Measurements from ENCODE around the gene MASTL. TPM values are rescaled to one million over a fixed set of nuclear protein-coding genes. Genes with fewer than 3 reads are reported as not detected.
A peak's percentile ranks its signal among the peaks of the same experiment; 100 is the strongest.

The MASTL gene
- total and polyA plus RNA-seq, 2 donors (not counting 1 experiment from before 2014, with no cell fraction given), result 5.9 to 9.2 TPM

- H3K27me3 ChIP-seq (ENCODE audit: control insufficient read depth, insufficient read depth, low read length), result no peaks in the 10 kb centered on the region
- peak overlapping the region; percentile 17 for H3K4me2 ChIP-seq (ENCODE audit: extremely low read depth, insufficient read depth, low read length)
- H3K79me2 ChIP-seq (ENCODE audit: control insufficient read depth, insufficient read depth, low read length), result peaks cover 38% of the 10 kb centered on the region
- H3K4me3 ChIP-seq (replicated peaks in 1 of 4; ENCODE audit: control extremely low read depth in 1 of 4, insufficient read depth in 1 of 4, low read depth in 3 of 4, low read length in 4 of 4), result peak overlapping the region in 2 of 4 experiments; percentile 12 to 35
- no peaks in the 10 kb centered on the region for H3K4me1 ChIP-seq (ENCODE audit: control insufficient read depth, extremely low read depth, insufficient read depth, low read length)
- TF ChIP-seq CTCF (conservative IDR thresholded peaks at IDR 0.05 in 1 of 2, IDR thresholded peaks at IDR 0.05 in 1 of 2; ENCODE audit: low read depth in 1 of 2, low read length in 2 of 2) (no peak), EZH2 (IDR thresholded peaks at IDR 0.05; ENCODE audit: low read length, missing control alignments) (no peak)
- H3K9ac ChIP-seq (ENCODE audit: insufficient read depth, low read length), result no peak overlapping the region
- peak in 1 of 2 donors; percentile 7 for DNase-seq (ENCODE audit: low read depth in 2 of 2)
- H4K20me1 ChIP-seq (ENCODE audit: control insufficient read depth, extremely low read depth, insufficient read depth, low read length), result no peaks in the 10 kb centered on the region
- H3K27ac ChIP-seq (ENCODE audit: insufficient read depth, low read length), result no peak overlapping the region
- H3K36me3 ChIP-seq (ENCODE audit: control insufficient read depth, insufficient read depth, low read length), result no peaks in the 10 kb centered on the region
- no peaks in the 10 kb centered on the region for H3K9me3 ChIP-seq (ENCODE audit: control insufficient read depth, insufficient read depth, low read depth, low read length)
- H2AFZ ChIP-seq (ENCODE audit: low read length), result no peak overlapping the region
Measured at GRCh38 chr10:27157150-27157549, 2.0 kb downstream of the MASTL start.

GRCh38 chr10:27158421-27158820 is 3.3 kb downstream of the MASTL start:
- Histone ChIP-seq H3K36me3 (ENCODE audit: control insufficient read depth, insufficient read depth, low read length) (no peaks in the 10 kb centered on the region), H3K27ac (ENCODE audit: insufficient read depth, low read length) (no peak overlapping the region), H3K27me3 (ENCODE audit: control insufficient read depth, insufficient read depth, low read length) (no peaks in the 10 kb centered on the region), H3K4me2 (ENCODE audit: extremely low read depth, insufficient read depth, low read length) (no peak overlapping the region), H3K9me3 (ENCODE audit: control insufficient read depth, insufficient read depth, low read depth, low read length) (no peaks in the 10 kb centered on the region), H3K9ac (ENCODE audit: insufficient read depth, low read length) (no peak overlapping the region), H3K79me2 (ENCODE audit: control insufficient read depth, insufficient read depth, low read length) (peaks cover 25% of the 10 kb centered on the region), H4K20me1 (ENCODE audit: control insufficient read depth, extremely low read depth, insufficient read depth, low read length) (no peaks in the 10 kb centered on the region), H2AFZ (ENCODE audit: low read length) (no peak overlapping the region), H3K4me3 (replicated peaks in 1 of 4; ENCODE audit: control extremely low read depth in 1 of 4, insufficient read depth in 1 of 4, low read depth in 3 of 4, low read length in 4 of 4) (no peak overlapping the region), H3K4me1 (ENCODE audit: control insufficient read depth, extremely low read depth, insufficient read depth, low read length) (no peaks in the 10 kb centered on the region)
- peak in 1 of 2 donors; percentile 3 for DNase-seq (ENCODE audit: low read depth in 2 of 2)
- TF ChIP-seq CTCF (conservative IDR thresholded peaks at IDR 0.05 in 1 of 2, IDR thresholded peaks at IDR 0.05 in 1 of 2; ENCODE audit: low read depth in 1 of 2, low read length in 2 of 2), result no peak
- no peak for TF ChIP-seq EZH2 (IDR thresholded peaks at IDR 0.05; ENCODE audit: low read length, missing control alignments)

GRCh38 chr10:27169849-27170248 is 14.7 kb downstream of the MASTL start:
- Histone ChIP-seq H3K9me3 (ENCODE audit: control insufficient read depth, insufficient read depth, low read depth, low read length) (no peaks in the 10 kb centered on the region), H3K27me3 (ENCODE audit: control insufficient read depth, insufficient read depth, low read length) (no peaks in the 10 kb centered on the region), H3K79me2 (ENCODE audit: control insufficient read depth, insufficient read depth, low read length) (no peaks in the 10 kb centered on the region), H2AFZ (ENCODE audit: low read length) (no peak overlapping the region), H3K9ac (ENCODE audit: insufficient read depth, low read length) (no peak overlapping the region), H3K27ac (ENCODE audit: insufficient read depth, low read length) (no peak overlapping the region), H3K36me3 (ENCODE audit: control insufficient read depth, insufficient read depth, low read length) (peaks cover 3% of the 10 kb centered on the region), H3K4me2 (ENCODE audit: extremely low read depth, insufficient read depth, low read length) (no peak overlapping the region), H4K20me1 (ENCODE audit: control insufficient read depth, extremely low read depth, insufficient read depth, low read length) (no peaks in the 10 kb centered on the region), H3K4me3 (replicated peaks in 1 of 4; ENCODE audit: control extremely low read depth in 1 of 4, insufficient read depth in 1 of 4, low read depth in 3 of 4, low read length in 4 of 4) (no peak overlapping the region), H3K4me1 (ENCODE audit: control insufficient read depth, extremely low read depth, insufficient read depth, low read length) (no peaks in the 10 kb centered on the region)
- TF ChIP-seq EZH2 (IDR thresholded peaks at IDR 0.05; ENCODE audit: low read length, missing control alignments), result no peak
- no peak for TF ChIP-seq CTCF (conservative IDR thresholded peaks at IDR 0.05 in 1 of 2, IDR thresholded peaks at IDR 0.05 in 1 of 2; ENCODE audit: low read depth in 1 of 2, low read length in 2 of 2)
- no peak for DNase-seq (ENCODE audit: low read depth in 2 of 2)

All from fibroblast of lung (primary cell).